HTR-8/SVneo (cell line): Measurements from ENCODE around the gene CPSF4L.
A peak's percentile ranks its signal among the peaks of the same experiment; 100 is the strongest.

Experiments used
- DNase-seq: peaks from one replicate; pipeline ENCODE4 v3.0.0; 2011; ENCODE audit warnings: low spot score, mixed read lengths; ENCODE audit not compliant: insufficient read length
- FAIRE-seq: peaks from 2 replicates; lab custom pipeline; 2011; peaks lifted over from hg19 to GRCh38; lab: Jason Lieb, UNC

The CPSF4L gene

DNA sequence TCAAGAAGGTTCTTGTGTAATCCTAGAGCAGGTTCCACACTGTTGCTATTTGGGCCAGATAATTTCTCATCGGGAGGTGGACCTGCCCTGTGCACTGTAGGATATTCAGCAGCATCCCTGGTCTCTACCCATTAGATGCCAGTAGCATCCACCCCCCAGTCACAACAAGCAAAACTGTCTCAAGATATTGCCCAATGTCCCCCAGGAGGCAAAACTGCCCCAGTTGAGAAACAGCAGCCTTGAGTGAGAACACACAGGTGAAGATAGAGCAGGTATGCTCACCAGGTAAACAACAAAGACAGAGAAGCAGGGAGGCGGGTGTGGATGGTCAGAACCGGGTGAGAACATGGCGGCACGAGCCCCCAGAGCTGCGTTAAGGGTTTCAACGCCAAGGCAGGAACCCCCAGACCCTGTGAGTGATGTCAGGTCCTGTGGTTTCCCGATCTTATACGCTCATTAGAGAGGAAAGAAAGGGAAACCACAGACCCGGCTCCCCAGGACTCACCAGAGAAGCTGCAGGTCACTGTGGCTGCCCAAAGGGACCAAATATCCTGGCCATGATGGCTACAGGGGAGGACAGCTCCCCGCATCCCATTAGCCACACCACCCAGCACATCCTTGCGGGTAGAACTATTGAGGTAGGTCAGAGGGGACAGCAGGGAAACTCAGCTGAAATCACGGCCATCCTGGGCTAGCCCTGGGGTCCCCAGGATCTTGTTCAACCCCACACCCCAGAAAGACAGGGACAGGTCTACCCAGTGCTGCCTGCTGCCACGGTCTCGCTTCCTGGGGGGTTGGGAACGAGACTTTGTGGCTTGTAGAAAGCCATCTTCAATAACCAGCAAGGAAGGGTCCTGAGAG, 28.9 kb upstream of the CPSF4L start:
- DNase-seq (no peak), FAIRE-seq (no peak)

DNA sequence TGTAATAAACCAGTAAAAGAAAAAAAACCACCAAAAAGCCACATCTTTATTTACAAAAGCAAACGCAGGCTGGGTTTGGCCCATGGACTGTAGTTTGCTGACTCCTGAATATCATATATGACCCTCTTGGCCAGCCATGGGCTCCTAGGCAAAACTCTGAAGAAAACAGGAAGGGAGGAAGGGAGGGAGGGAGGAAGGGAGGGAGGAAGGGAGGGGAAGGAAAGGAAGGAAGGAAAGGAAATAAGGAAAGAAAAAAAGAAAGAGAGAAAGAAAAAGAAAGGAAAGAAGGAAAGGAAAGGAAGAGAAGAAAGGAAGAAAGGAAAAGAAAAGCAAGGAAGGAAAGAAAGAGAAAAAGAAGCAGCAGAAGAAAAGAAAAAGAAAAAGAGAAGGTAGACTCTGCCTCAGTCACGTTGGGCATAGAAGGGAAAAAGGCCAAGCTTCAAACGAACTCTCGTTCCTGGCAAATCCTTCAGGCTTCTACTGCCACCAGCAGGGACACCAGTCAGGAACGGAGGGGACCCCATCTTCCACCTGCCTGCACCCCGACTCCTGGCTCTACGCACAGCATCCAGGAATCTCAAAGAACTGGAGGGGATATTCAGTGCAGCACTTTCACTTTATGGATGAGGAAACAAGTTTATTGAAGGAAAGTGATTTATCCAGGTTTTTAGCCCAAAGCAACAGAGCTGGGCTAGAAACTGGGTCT, 28.0 kb upstream of the CPSF4L start:
- FAIRE-seq (no peak), DNase-seq (no peak)

DNA sequence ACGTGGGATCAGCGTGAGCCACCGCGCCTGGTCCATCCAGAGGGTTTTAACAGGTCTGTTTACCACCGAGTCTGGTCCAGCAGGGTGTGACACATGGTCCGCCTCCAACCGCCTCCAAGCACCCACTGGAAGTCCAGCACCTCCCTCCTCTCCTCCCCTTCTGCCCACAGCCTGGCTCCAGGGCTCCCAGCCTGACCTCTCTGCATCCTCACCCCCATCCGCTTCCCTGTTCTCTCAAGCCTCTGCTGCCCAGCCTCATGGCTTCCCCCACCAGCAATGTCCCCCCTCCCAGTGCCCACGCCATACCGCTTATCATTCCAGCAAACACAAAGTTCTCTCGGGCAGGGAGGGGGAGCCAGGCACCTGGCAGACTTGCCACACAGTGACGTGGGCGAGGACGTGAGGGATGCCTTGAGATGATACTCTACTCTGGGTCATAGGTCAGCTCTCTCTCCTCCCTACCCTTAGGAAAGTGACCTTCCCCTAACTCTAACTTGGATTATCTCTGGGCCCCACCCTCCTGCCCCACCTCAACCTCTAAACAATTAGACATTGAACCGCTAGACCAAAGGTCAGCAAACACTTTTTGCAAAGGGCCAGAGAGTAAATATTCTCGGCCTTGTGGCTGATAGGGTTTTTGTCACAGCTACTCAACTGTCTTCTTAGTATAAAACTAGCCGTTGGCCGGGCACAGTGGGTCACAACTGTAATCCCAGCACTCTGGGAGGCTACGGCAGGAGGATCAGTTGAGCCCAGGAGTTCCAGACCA, 27.0 kb upstream of the CPSF4L start:
- DNase-seq (no peak), FAIRE-seq (no peak)

DNA sequence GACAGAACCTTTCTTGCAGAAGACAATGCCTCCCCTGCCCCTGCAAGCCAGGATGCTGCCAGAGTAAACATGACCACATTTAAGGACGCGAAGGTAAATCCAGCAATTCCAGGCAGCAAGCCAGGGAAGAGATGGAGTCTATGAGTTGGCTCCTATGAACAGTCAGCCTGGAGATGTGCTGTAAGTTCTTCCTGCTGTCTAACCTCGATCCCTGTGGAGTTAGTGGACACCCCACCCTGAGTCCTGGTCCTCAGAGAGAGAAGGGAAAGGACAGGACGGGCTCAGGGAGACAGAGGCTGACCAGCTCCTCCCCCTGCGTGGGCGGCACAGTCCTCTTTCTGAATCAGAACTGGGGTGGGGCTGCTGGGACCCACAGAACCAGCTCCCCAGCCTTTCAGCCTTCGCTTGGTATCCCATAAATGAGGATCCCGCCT, 25.2 kb upstream of the CPSF4L start:
- no peak for DNase-seq

DNA sequence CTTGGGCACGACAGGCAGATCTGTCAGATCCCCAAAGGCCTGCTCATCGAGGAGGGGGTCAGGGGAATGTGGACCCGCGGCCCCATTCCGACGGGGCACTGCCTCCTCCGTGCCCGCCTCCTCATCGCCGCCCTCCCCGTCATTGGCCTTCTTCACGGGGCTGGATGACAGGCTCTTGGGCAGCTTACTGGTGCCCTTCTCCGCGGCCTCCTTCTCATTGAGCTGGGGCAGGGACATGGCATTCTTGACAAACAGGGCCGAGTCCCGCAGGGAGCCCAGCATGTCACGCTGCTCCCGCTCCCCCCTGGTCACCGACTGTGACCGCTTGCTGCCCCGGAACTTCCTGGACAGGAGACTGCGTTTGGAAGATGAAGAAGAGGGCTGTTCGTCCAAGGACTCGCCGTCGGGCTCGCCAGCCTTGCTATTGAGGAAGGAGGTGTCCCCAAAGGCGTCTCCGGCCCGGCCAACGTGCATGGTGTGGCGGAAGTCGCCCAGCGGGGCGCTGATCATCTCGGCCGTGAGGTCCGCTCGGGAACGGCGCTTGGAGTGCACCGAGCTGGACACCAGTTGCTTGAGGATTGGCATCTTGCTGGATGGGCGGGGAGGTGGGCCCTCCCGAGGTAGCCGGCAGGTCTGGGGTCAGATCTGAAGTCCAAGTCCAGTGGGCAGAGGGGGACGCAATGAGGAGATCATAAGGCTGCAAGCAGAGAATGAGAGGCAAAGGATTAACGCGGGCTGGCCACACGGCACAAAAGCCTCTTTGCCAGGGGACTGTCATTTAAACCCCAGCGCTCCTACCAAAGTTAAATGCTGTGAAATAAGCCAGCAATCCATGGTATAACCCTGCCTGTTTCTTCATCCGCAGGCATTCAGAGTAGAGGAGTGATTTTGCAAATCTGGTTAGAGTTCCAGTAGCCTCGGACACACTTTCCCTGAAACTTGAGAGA, 24.5 kb upstream of the CPSF4L start:
- DNase-seq (no peak), FAIRE-seq (no peak)

More for the DNA sequence above, 25.2 kb upstream of the CPSF4L start:
- no peak for FAIRE-seq

DNA sequence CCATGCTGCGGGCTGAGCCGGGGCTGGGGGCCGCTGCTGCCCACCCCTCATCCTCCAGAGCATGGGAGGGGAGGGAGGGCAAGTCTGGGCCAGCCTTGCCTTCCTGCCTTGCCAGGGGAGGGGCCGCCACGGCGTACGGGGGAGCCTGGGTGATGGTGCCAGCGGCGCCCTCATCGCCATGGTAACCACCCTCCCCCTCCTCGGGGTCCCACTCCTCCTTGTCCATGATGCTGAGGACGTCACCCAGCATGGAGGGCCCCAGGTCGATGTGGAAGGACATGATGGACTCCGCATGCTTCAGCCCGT, 23.9 kb upstream of the CPSF4L start:
- FAIRE-seq (no peak), DNase-seq (no peak)

DNA sequence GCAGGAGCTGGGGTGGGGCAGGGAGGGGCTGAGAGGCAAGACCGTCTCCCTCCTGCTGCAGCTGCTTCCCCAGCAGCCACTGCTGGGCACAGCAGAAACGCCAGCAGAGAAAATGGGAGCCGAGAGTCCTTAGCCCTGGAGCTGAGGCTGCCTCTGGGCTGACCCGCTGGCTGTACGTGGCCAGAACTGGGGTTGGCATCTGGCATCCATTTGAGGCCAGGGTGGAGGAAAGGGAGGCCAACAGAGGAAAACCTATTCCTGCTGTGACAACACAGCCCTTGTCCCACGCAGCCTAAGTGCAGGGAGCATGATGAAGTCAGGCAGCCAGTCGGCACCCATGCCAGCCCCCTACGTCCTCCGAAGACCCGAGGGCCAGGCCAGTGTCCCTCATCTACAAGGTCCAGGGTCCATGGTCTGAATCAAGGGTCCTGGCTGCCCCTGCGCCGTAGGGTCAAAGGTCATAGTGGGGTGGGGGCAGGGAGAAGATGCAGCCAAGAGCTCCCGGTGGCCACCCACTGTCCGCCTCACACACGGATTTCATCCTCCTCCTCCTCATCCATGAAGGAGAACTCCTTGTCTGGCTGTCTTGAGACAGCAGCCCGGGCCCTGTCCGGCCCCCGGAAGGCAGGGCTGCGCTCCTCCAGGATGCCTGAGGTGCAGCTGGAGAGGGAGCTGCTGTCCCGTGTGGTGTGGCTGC, 23.4 kb upstream of the CPSF4L start:
- DNase-seq, result no peak
- no peak for FAIRE-seq

DNA sequence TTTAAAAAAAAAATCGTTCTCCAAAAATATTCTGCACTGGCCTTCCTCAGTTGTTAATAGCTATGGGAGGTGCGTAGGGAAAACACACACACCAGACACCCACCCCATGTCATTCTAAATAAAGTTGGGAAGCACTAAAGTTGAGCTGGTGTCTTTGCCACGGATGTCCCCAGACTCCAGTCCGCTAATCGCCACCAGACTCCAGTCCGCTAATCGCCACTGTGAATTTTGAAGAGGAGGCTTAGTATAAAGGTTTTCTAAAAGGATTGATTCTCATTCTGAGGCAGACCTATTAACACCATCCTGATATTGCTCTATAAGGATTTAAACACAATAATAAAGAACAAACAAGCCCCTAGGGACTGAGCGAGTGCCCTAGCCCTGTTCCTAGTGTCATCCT, 22.7 kb upstream of the CPSF4L start:
- no peak for DNase-seq
- FAIRE-seq, result no peak

DNA sequence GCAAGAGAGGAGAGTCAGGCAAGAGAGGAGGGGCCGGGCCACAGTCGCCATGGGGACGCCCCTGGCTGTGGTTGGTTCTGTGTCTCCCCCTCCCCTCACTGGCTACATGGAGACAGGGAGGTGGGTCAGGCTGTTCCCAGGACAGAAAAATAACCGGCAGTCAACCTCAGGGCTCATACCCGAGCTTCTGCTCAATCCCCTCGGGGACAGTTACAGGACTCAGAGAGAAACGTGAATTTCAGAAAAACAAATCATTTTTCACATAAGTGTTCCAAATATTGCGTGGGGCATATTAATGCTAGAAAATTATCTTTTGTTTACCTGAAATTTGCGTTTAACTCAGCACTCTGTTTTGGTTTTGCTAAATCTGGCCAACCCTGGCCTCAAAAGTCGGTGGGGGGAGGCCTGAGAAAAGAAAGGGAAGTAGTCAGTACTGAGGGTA, 22.2 kb upstream of the CPSF4L start:
- DNase-seq, result no peak
- no peak for FAIRE-seq

DNA sequence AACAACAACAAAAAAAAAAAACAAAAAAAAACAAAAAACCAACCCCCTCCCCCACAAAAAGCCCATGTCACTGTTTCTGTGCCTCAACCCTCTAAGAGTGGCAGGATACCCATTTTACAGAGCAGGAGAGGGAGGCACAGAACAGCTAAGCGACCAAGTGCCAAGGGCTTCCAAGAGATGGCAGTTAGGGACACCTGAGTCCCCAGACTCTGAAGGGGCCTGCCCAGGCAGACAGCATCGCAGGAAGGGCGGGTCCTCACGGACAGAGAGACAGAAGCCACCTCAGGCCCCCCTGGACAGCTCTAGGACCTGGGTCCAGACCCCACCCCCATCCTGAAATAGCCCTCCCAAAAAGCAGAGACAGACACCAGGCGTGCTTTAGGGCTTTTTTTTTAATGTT, 21.6 kb upstream of the CPSF4L start:
- FAIRE-seq, result no peak

DNA sequence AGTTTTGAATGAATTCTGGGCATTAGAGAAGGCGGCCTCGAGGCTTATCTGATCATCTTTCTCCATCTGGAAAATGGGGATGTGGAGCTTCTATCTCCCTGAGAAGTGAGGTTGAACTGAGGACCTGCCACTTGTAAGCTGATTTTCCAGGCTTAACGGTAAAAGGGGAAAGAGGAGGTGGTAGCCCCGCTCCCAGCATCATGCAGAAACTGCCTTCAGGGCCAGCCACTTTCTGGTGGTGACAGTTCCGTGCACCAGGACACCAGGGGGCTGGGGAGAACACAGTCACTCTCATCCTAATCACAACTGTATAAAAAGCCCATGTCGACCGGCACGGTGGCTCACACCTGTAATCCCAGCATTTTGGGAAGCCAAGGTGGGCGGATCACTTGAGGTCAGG, 20.9 kb upstream of the CPSF4L start:
- DNase-seq, result no peak
- no peak for FAIRE-seq

More for the DNA sequence above, 21.6 kb upstream of the CPSF4L start:
- no peak for DNase-seq

DNA sequence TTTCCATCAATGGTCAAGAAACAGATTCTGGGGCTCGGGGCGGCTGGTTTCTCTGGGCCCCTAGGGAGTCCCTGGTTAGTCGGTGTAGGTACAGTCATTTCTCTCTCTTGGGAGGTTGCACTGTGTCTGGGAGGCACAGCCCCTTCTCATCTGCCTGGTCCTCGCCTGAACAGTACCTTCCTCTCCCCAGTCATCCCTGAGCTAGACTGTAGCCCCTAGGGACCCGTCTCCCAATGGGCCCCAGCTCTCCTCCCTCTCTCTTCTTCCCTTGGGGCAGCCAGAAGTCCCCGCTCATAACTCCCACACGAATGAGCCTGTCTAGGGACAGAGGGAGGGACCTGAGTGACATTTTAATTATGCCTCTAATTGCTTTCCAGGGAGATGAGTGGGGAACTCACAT, 20.2 kb upstream of the CPSF4L start:
- FAIRE-seq (no peak), DNase-seq (no peak)

DNA sequence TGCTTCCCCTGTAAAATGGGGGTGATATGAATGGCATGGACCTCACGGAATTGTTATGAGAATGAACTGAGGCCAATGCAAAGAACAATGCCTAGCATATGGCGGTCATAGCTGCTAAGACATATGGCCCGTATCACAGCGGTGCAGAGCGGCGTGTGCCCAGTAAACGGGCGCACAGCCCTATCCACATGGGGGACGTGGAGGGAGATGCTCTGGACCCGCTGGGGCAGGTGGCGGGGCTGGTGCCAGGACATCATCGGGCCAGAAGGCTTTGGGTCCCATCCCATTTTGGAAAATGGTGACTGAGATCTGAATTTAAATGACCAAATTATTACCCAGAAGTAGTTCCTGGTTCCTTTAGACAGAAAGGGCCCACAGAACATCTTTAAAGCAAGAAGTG, 18.5 kb upstream of the CPSF4L start:
- no peak for DNase-seq
- no peak for FAIRE-seq

DNA sequence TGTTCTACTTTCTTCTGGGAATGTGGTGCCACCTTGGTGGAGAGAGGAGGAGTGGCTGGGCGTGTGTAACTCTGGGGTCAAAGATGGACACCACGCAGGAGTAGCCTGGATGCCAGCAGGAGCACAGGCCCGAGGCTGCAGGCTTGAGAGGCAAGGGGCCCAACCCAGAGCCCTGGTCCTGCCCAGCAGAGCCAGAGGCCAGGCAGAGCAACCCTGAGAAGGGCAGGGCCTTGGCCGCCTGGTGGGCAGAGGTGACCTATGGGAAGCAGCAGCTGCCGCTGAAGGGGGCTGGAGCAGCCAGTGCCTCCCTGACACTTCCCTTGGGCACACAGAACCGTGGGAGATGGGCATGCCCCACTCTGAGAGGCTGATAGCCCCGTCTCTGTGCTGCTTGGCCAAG, 18.0 kb upstream of the CPSF4L start:
- no peak for DNase-seq
- no peak for FAIRE-seq

DNA sequence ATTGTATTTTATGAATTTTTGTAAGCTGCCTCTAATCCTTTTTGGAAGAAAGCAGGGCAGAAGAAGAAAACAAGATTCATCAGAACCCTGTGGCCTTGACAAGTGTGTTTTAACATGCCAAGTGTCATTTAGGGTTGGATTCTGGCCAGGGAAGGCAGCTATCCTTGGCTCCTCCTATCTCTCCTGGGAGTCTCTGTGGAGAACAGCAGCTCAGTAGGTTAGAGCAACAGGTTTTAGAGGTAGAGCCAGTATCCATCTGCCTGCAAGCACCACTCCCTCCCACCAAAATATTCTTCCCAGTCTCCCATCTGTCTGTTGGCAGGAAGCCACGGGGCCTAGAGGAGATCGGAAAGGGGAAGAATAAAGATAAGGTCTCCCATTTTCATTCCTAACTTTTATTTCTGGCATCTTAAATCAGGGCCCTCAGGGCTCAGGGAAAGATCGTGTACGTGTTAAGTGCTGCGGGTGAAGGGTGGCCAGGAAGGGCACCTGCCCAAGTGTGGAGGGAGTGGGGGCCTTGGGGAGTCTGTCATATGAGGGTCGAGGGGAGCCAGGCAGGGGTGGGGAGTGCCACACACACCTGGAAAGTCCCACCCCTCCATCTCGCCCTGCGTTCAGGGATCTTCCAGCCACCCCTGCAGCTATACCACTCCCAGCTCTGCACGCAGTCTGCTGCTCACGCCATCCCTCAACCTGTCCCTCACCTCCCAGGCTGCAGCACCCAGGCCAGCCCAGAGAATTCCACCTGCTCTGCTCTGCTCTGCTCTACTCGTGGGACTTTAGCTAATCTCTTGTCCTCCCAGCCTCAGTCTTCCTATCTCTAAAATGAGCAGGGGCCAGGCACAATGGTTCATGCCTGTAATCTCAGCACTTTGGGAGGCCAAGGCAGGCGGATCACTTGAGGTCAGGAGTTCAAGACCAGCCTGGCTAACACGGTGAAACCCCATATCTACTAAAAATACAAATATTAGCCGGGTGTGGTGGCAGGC, 17.1 kb upstream of the CPSF4L start:
- no peak for DNase-seq
- FAIRE-seq, result peak; percentile 36

DNA sequence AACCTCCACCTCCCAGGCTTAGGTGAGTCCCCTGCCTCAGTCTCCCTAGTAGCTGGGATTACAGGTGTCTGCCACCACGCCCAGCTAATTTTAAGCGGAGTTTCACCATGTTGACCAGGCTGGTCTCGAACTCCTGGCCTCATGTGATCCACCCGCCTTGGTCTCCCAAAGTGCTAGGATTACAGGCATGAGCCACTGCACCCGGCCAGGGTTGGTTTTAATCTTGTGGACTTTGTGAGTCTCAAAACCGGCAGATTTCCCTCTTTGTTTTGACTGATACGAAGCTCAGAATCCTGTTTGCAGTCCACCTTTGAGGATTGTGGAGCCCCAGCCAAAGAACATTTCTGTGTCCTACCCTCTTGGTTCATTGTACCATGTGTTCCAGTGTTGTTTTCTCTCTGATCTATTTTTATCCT, 16.4 kb upstream of the CPSF4L start:
- FAIRE-seq (no peak), DNase-seq (no peak)

DNA sequence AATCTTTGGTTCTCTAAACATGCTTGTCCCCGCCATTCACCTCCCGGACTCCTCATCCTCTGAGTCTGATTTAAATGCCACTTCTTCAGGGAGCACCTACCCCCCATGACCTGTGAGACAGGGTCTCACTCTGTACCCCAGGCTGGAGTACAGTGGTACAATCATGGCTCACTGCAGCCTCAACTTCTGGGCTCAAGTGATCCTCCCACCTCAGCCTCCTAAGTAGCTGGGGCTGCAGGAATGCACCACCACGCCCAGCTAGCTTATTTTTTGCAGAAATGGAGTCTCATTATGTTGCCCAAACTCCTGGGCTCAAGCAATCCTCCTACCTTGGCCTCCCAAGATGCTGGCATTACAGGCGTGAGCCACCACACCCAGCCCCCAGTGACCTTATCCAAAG, 12.8 kb upstream of the CPSF4L start:
- no peak for FAIRE-seq
- no peak for DNase-seq

DNA sequence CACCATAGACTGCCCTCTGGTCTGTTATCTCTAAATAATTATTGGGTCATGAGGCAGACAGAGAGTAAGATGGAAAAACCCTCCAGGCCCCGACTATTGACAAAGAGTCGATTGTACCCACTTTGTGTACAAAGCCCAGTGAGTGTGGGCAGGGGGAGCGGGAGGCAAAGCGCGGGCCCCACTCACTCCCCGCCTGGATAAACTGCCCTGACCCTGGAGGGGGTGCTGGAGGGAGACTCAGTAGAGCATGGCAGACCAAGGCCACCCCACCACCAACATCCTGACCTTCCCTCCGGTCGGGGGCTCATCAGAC, 11.2 kb upstream of the CPSF4L start:
- DNase-seq (no peak), FAIRE-seq (no peak)
